Panc1 (cell line): Measurements from ENCODE around the gene LRRFIP1. TPM values are rescaled to one million over a fixed set of nuclear protein-coding genes. Genes with fewer than 3 reads are reported as not detected.
"Not testable (repeated sequence)": the region's sequence is repeated elsewhere in the genome, so short reads cannot be mapped to it uniquely, and the experiment has no call there.

Experiments
- ATAC-seq: fragments of 200-7000 bp; cut with Tn5 transposase; 2 replicates; pipeline ENCODE4 v1.9.1; 2020; ENCODE audit warnings: mild to moderate bottlenecking, moderate library complexity
- BruUV-seq: library from RNA; stranded (reverse); fragments of 400-500 nt; replicated peaks from 2 replicates; lab custom pipeline; 2021; lab: Mats Ljungman, UMichigan
- CTCF ChIA-PET: fragments of 300-600 bp; sonication (Branson Sonifier 250); formaldehyde crosslinking; loops from one replicate; lab custom pipeline; 2022; ENCODE audit warnings: antibody characterized with exemption; lab: Charles Lee
- POLR2A ChIA-PET: fragments of 300-600 bp; sonication (Branson Sonifier 250); formaldehyde crosslinking; loops from one replicate; lab custom pipeline; 2022; ENCODE audit warnings: antibody characterized with exemption; lab: Charles Lee
- DNase-seq: peaks from one replicate; pipeline ENCODE4 v3.0.0-alpha.2; 2010; ENCODE audit warnings: low read depth, low spot score
- H3K27ac ChIP-seq: 2 replicates; pipeline ENCODE4 v1.5.1; 2011; ENCODE audit warnings: mild to moderate bottlenecking, low read length, inconsistent platforms
- H3K27me3 ChIP-seq: fragments of 200-500 bp; sonication (Bioruptor generic); 2 replicates; pipeline ENCODE4 v1.6.0; 2014; ENCODE audit warnings: low read length, inconsistent platforms; ENCODE audit not compliant: control insufficient read depth, insufficient read depth
- H3K36me3 ChIP-seq: fragments of 200-500 bp; sonication (Bioruptor generic); 2 replicates; pipeline ENCODE4 v1.5.1; 2014; ENCODE audit warnings: inconsistent platforms, mild to moderate bottlenecking, low read length, moderate library complexity; ENCODE audit not compliant: control insufficient read depth, insufficient read depth
- H3K4me1 ChIP-seq: 2 replicates; pipeline ENCODE4 v1.5.1; 2011; ENCODE audit warnings: inconsistent platforms, mild to moderate bottlenecking, low read length, moderate library complexity; ENCODE audit not compliant: control insufficient read depth, insufficient read depth
- H3K4me3 ChIP-seq, 2 experiments: 2 replicates each; pipeline ENCODE4 v1.5.1; 2011 to 2012; ENCODE audit warnings: low read depth in 2 of 2, low read length in 2 of 2, mild to moderate bottlenecking in 2 of 2, inconsistent platforms in 1 of 2, moderate library complexity in 1 of 2
- H3K9me3 ChIP-seq: fragments of 200-500 bp; sonication (Bioruptor generic); 2 replicates; pipeline ENCODE4 v1.5.1; 2014; ENCODE audit warnings: low read depth, mild to moderate bottlenecking, inconsistent platforms, low read length, moderate library complexity; ENCODE audit not compliant: control insufficient read depth, insufficient read depth
- POLR2AphosphoS5 ChIP-seq: IDR thresholded peaks from 2 replicates; pipeline ENCODE4 v1.6.1; 2012; ENCODE audit warnings: mild to moderate bottlenecking, low read depth, low read length, moderate library complexity
- SIN3A ChIP-seq: IDR thresholded peaks from 2 replicates; pipeline ENCODE4 v1.6.1; 2012; ENCODE audit warnings: low read depth, mild to moderate bottlenecking, low read length, moderate library complexity, borderline replicate concordance; ENCODE audit not compliant: insufficient read depth
- TCF7L2 ChIP-seq: IDR thresholded peaks from 2 replicates; pipeline ENCODE4 v1.6.1; 2011; ENCODE audit warnings: mild to moderate bottlenecking, low read depth, low read length, inconsistent platforms
- in situ Hi-C: cut with HindIII; loops from 2 replicates; pipeline ENCODE4 v1.10.0; 2016; ENCODE audit warnings: low sequenced_read_pairs, low pct_unique_long_range_greater_than_20kb
- intact Hi-C: fragments of 100-400 bp; cut with micrococcal nuclease; formaldehyde crosslinking; loops from one replicate; pipeline ENCODE4 v1.10.0; 2022; ENCODE audit not compliant: unreplicated experiment
- total RNA-seq: library from RNA; stranded (reverse); gene quantifications from one replicate; pipeline ENCODE4 v1.2.1, GENCODE V29; 2021; ENCODE audit not compliant: unreplicated experiment
- TF ChIP-seq, protein P1 (sequence below): fragments of 450-650 bp; IDR thresholded peaks from 2 replicates; pipeline ENCODE4 v1.5.1; 2017; ENCODE audit warnings: mild to moderate bottlenecking
- TF ChIP-seq, protein P2 (sequence below), 2 experiments: IDR thresholded peaks; 2 replicates each; pipeline ENCODE4 v1.6.1; 2011 to 2012; ENCODE audit warnings: low read depth in 2 of 2, control low read depth in 1 of 2, low read length in 1 of 2, mild to moderate bottlenecking in 1 of 2, moderate library complexity in 1 of 2; ENCODE audit not compliant: insufficient read depth in 1 of 2

LRRFIP1 gene
- total RNA-seq, 1 experiment from 2014 or later = 121 TPM

DNA sequence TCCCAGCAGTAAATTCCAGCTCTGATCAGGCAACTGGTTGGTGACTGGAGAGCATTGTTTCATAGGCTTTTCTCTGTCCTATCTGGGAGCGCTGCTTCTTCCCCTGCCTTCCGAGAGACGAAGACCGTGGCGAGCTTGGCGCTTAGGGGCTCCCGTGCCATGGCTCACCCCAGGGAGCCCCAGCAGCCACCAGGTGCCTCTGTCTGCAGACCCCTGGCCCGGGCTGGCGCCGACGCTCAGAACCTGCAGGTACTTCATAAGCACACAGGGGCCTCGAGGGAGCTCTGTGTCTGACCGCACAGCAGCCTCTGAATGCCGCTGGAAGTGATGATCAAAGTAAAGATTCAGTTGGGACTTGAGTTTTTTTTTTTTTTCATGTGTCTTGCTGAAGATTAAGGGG lies 152.1 kb downstream of the LRRFIP1 start:
- no peak overlapping the region for H3K4me3 ChIP-seq
- H3K9me3 ChIP-seq = no peaks in the 10 kb centered on the region
- POLR2A ChIA-PET = no interaction called here
- ATAC-seq (no peak), DNase-seq (no peak)
- no TSS peak for BruUV-seq
- H3K27ac ChIP-seq = no peak overlapping the region
- peaks cover 7% of the 10 kb centered on the region for H3K36me3 ChIP-seq
- CTCF ChIA-PET = interaction anchor here (0.7 kb wide), 1 partner anchor 541 kb away, joined by 4 read pairs; no protein-coding TSS in a partner anchor
- in situ Hi-C loops = no loop called here
- H3K4me1 ChIP-seq = no peaks in the 10 kb centered on the region
- intact Hi-C loops = no loop called here
- TF ChIP-seq POLR2AphosphoS5 = no peak
- no peak for TF ChIP-seq TCF7L2
- TF ChIP-seq, protein P1, sequence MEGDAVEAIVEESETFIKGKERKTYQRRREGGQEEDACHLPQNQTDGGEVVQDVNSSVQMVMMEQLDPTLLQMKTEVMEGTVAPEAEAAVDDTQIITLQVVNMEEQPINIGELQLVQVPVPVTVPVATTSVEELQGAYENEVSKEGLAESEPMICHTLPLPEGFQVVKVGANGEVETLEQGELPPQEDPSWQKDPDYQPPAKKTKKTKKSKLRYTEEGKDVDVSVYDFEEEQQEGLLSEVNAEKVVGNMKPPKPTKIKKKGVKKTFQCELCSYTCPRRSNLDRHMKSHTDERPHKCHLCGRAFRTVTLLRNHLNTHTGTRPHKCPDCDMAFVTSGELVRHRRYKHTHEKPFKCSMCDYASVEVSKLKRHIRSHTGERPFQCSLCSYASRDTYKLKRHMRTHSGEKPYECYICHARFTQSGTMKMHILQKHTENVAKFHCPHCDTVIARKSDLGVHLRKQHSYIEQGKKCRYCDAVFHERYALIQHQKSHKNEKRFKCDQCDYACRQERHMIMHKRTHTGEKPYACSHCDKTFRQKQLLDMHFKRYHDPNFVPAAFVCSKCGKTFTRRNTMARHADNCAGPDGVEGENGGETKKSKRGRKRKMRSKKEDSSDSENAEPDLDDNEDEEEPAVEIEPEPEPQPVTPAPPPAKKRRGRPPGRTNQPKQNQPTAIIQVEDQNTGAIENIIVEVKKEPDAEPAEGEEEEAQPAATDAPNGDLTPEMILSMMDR = no peak
- TF ChIP-seq, protein P2, sequence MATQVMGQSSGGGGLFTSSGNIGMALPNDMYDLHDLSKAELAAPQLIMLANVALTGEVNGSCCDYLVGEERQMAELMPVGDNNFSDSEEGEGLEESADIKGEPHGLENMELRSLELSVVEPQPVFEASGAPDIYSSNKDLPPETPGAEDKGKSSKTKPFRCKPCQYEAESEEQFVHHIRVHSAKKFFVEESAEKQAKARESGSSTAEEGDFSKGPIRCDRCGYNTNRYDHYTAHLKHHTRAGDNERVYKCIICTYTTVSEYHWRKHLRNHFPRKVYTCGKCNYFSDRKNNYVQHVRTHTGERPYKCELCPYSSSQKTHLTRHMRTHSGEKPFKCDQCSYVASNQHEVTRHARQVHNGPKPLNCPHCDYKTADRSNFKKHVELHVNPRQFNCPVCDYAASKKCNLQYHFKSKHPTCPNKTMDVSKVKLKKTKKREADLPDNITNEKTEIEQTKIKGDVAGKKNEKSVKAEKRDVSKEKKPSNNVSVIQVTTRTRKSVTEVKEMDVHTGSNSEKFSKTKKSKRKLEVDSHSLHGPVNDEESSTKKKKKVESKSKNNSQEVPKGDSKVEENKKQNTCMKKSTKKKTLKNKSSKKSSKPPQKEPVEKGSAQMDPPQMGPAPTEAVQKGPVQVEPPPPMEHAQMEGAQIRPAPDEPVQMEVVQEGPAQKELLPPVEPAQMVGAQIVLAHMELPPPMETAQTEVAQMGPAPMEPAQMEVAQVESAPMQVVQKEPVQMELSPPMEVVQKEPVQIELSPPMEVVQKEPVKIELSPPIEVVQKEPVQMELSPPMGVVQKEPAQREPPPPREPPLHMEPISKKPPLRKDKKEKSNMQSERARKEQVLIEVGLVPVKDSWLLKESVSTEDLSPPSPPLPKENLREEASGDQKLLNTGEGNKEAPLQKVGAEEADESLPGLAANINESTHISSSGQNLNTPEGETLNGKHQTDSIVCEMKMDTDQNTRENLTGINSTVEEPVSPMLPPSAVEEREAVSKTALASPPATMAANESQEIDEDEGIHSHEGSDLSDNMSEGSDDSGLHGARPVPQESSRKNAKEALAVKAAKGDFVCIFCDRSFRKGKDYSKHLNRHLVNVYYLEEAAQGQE (IDR thresholded peaks at IDR 0.05; ENCODE audit: insufficient read depth in 1 of 2, low read depth in 2 of 2, low read length in 1 of 2) = no peak
- TF ChIP-seq SIN3A = no peak
- no peaks in the 10 kb centered on the region for H3K27me3 ChIP-seq

DNA sequence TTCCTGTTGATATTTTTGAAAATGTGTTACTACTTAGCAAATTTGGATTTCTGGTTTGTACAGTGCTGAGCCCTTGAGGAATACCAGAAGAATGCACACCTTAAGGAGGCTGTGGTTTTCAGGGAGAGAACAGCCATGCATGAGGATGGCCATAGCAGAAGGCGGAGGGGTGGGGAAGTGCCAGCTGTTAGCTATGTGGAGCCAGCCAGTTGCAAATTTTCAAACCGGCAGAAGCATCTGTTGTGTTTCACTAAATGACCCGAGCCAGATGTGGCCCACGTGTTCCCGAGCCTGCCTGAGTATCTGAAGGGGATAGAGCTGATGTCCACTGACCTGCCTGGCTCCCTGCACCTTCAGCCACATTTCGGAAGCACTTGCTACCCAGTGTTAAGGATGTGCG lies 154.8 kb downstream of the LRRFIP1 start:
- TF ChIP-seq, protein P1 = no peak
- TF ChIP-seq, protein P2 (IDR thresholded peaks at IDR 0.05; ENCODE audit: insufficient read depth in 1 of 2, low read depth in 2 of 2, low read length in 1 of 2) = no peak
- TF ChIP-seq SIN3A (no peak), POLR2AphosphoS5 (no peak), TCF7L2 (no peak)
- CTCF ChIA-PET = interaction anchor here (0.5 kb wide), 2 partner anchors 97 to 714 kb away, joined by 3 read pairs; no protein-coding TSS in a partner anchor

DNA sequence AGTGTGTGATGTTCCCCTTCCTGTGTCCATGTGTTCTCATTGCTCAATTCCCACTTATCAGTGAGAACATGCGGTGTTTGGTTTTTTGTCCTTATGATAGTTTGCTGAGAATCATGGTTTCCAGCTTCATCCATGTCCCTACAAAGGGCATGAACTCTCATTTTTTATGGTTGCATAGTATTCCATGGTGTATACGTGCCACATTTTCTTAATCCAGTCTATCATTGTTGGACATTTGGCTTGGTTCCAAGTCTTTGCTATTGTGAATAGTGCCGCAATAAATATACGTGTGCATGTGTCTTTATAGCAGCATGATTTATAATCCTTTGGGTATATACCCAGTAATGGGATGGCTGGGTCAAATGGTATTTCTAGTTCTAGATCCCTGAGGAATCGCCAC lies 156.3 kb downstream of the LRRFIP1 start:
- ATAC-seq, H3K36me3 ChIP-seq, POLR2A ChIA-PET, CTCF ChIA-PET, H3K27me3 ChIP-seq, H3K27ac ChIP-seq, BruUV-seq, intact Hi-C loops, in situ Hi-C loops, H3K4me1 ChIP-seq, H3K4me3 ChIP-seq, DNase-seq: not testable (repeated sequence)
- peaks cover 12% of the 10 kb centered on the region for H3K9me3 ChIP-seq

More for the DNA sequence above, 154.8 kb downstream of the LRRFIP1 start:
- in situ Hi-C loops (no loop called here), intact Hi-C loops (no loop called here)
- Histone ChIP-seq H3K27me3 (no peaks in the 10 kb centered on the region), H3K27ac (no peak overlapping the region), H3K4me1 (no peaks in the 10 kb centered on the region; the same call in 1 of the 2 replicates), H3K9me3 (peaks cover 12% of the 10 kb centered on the region), H3K4me3 (no peak overlapping the region), H3K36me3 (peaks cover 7% of the 10 kb centered on the region)
- DNase-seq (no peak), ATAC-seq (0 out of 2 replicates have a peak, but pooled peaks have one; percentile 30)
- no TSS peak for BruUV-seq
- POLR2A ChIA-PET = no interaction called here
